OCI-LY7 (cell line): ENCODE results near the gene KLF16.

ENCODE experiments used
- EZH2phosphoT487 ChIP-seq: fragments of 200-600 bp; sonication (generic); IDR thresholded peaks from 2 replicates; pipeline ENCODE4 v1.6.1; 2018; ENCODE audit warnings: low read depth, borderline replicate concordance, mild to moderate bottlenecking, mixed run types, antibody characterized with exemption, low read length, moderate library complexity, mixed read lengths
- TF ChIP-seq, protein P1 (sequence below): fragments of 200-600 bp; sonication (generic); conservative IDR thresholded peaks from 2 replicates; pipeline ENCODE4 v1.5.1; 2014; ENCODE audit warnings: mild to moderate bottlenecking, antibody characterized with exemption, low read length, moderate library complexity, mixed read lengths

DNA sequence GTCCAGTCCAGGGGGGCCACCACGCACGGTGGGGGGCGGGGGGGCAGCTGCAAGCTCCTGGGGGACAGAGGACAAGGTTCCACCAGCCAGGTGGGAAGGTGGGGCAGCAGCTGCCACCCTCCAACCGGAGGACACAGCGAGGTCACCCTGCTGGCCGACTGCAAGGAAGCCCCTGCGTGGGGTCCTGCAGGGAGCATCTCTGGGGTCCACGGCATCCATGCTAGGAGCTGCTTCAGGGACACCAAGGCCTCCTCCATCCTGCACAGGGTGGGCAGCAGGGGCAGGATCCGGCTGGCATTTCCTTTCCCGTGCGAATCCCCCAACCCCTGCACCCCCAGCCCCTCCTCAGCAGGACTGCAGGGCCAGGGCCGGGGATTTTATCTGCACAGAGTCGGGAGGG is 8.3 kb upstream of the KLF16 start:
- TF ChIP-seq, protein P1, sequence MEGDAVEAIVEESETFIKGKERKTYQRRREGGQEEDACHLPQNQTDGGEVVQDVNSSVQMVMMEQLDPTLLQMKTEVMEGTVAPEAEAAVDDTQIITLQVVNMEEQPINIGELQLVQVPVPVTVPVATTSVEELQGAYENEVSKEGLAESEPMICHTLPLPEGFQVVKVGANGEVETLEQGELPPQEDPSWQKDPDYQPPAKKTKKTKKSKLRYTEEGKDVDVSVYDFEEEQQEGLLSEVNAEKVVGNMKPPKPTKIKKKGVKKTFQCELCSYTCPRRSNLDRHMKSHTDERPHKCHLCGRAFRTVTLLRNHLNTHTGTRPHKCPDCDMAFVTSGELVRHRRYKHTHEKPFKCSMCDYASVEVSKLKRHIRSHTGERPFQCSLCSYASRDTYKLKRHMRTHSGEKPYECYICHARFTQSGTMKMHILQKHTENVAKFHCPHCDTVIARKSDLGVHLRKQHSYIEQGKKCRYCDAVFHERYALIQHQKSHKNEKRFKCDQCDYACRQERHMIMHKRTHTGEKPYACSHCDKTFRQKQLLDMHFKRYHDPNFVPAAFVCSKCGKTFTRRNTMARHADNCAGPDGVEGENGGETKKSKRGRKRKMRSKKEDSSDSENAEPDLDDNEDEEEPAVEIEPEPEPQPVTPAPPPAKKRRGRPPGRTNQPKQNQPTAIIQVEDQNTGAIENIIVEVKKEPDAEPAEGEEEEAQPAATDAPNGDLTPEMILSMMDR = no peak
- TF ChIP-seq EZH2phosphoT487 = no peak
